Upper lobe of left lung (tissue), 6 donors: ENCODE data around the gene MON2. TPM values are rescaled to one million over a fixed set of nuclear protein-coding genes. Genes with fewer than 3 reads are reported as not detected.

Experiments used
- ATAC-seq, 2 donors: fragments of 200-7000 bp; cut with Tn5 transposase; one replicate each; pipeline ENCODE4 v1.9.1; 2022; ENCODE audit warnings: mild to moderate bottlenecking in 2 of 2, moderate library complexity in 2 of 2; ENCODE audit not compliant: low FRiP score in 2 of 2
- DNase-seq, 2 donors: peaks; one replicate each; pipeline ENCODE4 v3.0.0-alpha.2; 2019 to 2020
- H3K27ac ChIP-seq, 4 donors: fragments of 200-600 bp; sonication (generic); one replicate each; pipeline ENCODE4 v1.5.1; 2016 to 2019
- H3K27me3 ChIP-seq, 4 donors: fragments of 200-600 bp; sonication (generic); one replicate each; pipeline ENCODE4 v1.5.1; 2017 to 2019
- H3K36me3 ChIP-seq, 4 donors: fragments of 200-600 bp; sonication (generic); one replicate each; pipeline ENCODE4 v1.5.1; 2016 to 2019
- H3K4me1 ChIP-seq, 4 donors: fragments of 200-600 bp; sonication (generic); one replicate each; pipeline ENCODE4 v1.5.1; 2018 to 2019
- H3K4me3 ChIP-seq, 4 donors: fragments of 200-600 bp; sonication (generic); one replicate each; pipeline ENCODE4 v1.5.1; 2017 to 2019; ENCODE audit warnings: mild to moderate bottlenecking in 2 of 4, moderate library complexity in 1 of 4
- H3K9me3 ChIP-seq, 4 donors: fragments of 200-600 bp; sonication (generic); one replicate each; pipeline ENCODE4 v1.5.1; 2018 to 2019
- EP300 ChIP-seq, 4 donors: sonication (generic); formaldehyde crosslinking; IDR thresholded peaks; one replicate each; pipeline ENCODE4 v1.5.1; 2017; ENCODE audit warnings: antibody characterized with exemption in 4 of 4, control low read depth in 2 of 4
- POLR2A ChIP-seq, 4 donors: fragments of 450-650 bp; IDR thresholded peaks; one replicate each; pipeline ENCODE4 v1.5.1; 2016 to 2017; ENCODE audit warnings: antibody characterized with exemption in 4 of 4, mild to moderate bottlenecking in 2 of 4
- POLR2AphosphoS5 ChIP-seq, 2 donors: sonication (generic); formaldehyde crosslinking; IDR thresholded peaks; one replicate each; pipeline ENCODE4 v1.5.1; 2017; ENCODE audit warnings: antibody characterized with exemption in 2 of 2
- WGBS, 2 donors: methylation state at CpG; one replicate each; pipeline ENCODE4 v1.1.5; 2017 to 2018; 5-methylcytosine and 5-hydroxymethylcytosine counted together
- total RNA-seq, 6 donors: library from RNA; depleted of rRNA in 4 of 6; stranded (reverse); fragments of >200 nt in 4 of 6; gene quantifications; one replicate each; pipeline versions ENCODE4 v1.1.0 to v1.2.1, GENCODE V29; 2016 to 2021
- TF ChIP-seq, protein P1 (sequence below), 6 experiments: fragments of 450-650 bp in 4 of 6; fragments of 200-600 bp in 2 of 6; sonication (generic) in 2 of 6; IDR thresholded peaks; one replicate each; pipeline ENCODE4 v1.5.1; 2016 to 2019; ENCODE audit warnings: antibody characterized with exemption in 6 of 6
- donor health status: DM: no; HTN: no; CAD: no; lungs with moderate emphysema.
- donor health status: DM: no; HTN: yes; CAD: no; lungs with severe emphysema.

Gene MON2
- total RNA-seq, 6 donors from 2014 or later = 43.5 to 129 (median 64.2) TPM

DNA sequence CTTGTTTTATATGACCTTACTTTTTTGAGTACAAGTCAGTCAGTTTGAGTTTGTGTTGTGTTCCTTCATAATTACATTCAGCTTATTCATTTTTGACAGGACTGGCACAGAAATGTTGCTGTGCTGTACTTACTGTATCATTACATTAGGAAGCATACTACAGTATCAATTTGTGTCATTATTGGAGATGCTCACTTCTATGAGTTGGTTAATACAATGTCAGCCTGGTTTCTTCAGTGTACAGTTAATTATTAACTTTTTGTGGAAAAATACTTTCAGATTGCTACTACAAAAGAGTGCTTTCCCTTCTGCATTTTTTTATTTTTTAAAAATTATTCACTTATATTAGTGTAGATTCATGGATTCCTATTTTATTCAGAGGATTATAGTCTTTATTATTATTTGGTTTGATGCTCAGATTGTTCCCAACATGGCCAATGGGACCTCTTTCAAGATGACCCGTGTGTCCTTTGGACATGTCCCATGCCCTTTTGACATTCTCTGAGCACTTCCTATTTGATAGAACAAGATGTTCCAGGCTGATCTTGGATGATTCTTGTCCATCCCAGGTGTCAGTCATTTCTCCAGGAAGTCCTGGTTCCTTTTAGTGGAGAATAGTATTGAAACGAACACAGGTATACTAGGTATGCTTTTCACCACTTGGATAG, 66.6 kb downstream of the MON2 start:
- Histone ChIP-seq H3K4me3 (no peak overlapping the region), H3K36me3 (peaks cover 4 to 52% (median 13%) of the 10 kb centered on the region in 4 donors), H3K9me3 (no peaks in the 10 kb centered on the region), H3K4me1 (no peaks in the 10 kb centered on the region), H3K27ac (no peak overlapping the region), H3K27me3 (no peaks in the 10 kb centered on the region)
- DNase-seq = no peak
- 84 to 86% methylated on average over 2 of the region's 2 CpGs for WGBS, 2 donors
- TF ChIP-seq, protein P1, sequence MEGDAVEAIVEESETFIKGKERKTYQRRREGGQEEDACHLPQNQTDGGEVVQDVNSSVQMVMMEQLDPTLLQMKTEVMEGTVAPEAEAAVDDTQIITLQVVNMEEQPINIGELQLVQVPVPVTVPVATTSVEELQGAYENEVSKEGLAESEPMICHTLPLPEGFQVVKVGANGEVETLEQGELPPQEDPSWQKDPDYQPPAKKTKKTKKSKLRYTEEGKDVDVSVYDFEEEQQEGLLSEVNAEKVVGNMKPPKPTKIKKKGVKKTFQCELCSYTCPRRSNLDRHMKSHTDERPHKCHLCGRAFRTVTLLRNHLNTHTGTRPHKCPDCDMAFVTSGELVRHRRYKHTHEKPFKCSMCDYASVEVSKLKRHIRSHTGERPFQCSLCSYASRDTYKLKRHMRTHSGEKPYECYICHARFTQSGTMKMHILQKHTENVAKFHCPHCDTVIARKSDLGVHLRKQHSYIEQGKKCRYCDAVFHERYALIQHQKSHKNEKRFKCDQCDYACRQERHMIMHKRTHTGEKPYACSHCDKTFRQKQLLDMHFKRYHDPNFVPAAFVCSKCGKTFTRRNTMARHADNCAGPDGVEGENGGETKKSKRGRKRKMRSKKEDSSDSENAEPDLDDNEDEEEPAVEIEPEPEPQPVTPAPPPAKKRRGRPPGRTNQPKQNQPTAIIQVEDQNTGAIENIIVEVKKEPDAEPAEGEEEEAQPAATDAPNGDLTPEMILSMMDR (IDR thresholded peaks at IDR 0.05) = no peak
- no peak for TF ChIP-seq POLR2AphosphoS5 (IDR thresholded peaks at IDR 0.05)
- no peak for TF ChIP-seq POLR2A (IDR thresholded peaks at IDR 0.05)
- TF ChIP-seq EP300 (IDR thresholded peaks at IDR 0.05) = no peak
- ATAC-seq = no peak

GRCh38 chr12:62533755-62534107, 67.1 kb downstream of the MON2 start:
- Histone ChIP-seq H3K27me3 (no peaks in the 10 kb centered on the region), H3K27ac (no peak overlapping the region), H3K36me3 (peaks cover 4 to 56% (median 13%) of the 10 kb centered on the region in 4 donors), H3K4me3 (no peak overlapping the region), H3K9me3 (no peaks in the 10 kb centered on the region), H3K4me1 (no peaks in the 10 kb centered on the region)
- no peak for DNase-seq
- 87 to 91% methylated on average over 2 of the region's 2 CpGs for WGBS, 2 donors
- no peak for TF ChIP-seq POLR2AphosphoS5 (IDR thresholded peaks at IDR 0.05)
- TF ChIP-seq, protein P1 (IDR thresholded peaks at IDR 0.05) = no peak
- TF ChIP-seq POLR2A (IDR thresholded peaks at IDR 0.05) = no peak
- TF ChIP-seq EP300 (IDR thresholded peaks at IDR 0.05) = no peak
- ATAC-seq = no peak

DNA sequence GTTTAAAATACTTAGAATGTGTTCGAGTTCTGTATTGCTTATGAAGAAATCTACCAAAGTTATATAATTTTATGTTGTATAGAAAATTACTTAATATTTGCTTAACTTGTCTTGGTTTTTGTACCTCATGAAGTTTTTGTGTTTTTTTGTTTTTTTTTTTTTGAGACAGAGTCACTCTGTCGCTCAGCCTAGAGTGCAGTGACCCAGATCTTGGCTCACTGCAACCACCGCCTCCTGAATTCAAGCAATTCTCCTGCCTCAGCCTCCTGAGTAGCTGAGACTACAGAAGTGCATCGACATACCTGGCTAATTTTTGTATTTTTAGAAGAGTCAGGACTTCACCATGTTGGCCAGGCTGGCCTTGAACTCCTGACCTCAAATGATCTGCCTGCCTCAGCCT, 69.9 kb downstream of the MON2 start:
- ATAC-seq (no peak), DNase-seq (no peak)
- Histone ChIP-seq H3K9me3 (no peaks in the 10 kb centered on the region), H3K36me3 (peaks cover 4 to 69% (median 15%) of the 10 kb centered on the region in 4 donors), H3K27ac (no peak overlapping the region), H3K4me3 (no peak overlapping the region), H3K4me1 (no peaks in the 10 kb centered on the region), H3K27me3 (no peaks in the 10 kb centered on the region)
- WGBS, 2 donors = 84 to 97% methylated on average over 4 of the region's 4 CpGs
- TF ChIP-seq, protein P1 (IDR thresholded peaks at IDR 0.05) = no peak
- no peak for TF ChIP-seq POLR2AphosphoS5 (IDR thresholded peaks at IDR 0.05)
- no peak for TF ChIP-seq EP300 (IDR thresholded peaks at IDR 0.05)
- TF ChIP-seq POLR2A (IDR thresholded peaks at IDR 0.05) = no peak

DNA sequence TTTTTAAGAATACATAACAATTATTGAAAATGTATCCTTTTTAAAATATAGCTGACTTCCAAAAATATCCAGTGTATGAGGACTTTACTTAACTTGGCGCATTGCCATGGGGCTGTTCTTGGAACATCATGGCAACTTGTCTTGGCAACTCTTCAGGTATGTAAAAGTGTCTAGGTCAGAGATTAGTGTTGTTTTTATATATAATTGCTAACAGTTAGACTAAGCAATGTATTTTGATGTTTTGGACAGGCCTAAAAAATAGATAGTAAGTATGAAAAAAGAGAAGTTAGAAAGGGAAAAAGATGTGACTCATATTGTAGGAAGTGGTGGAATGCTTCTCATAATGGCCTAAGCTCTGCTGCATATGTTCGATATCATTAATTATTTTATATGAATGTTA, 70.9 kb downstream of the MON2 start:
- Histone ChIP-seq H3K4me1 (no peaks in the 10 kb centered on the region), H3K9me3 (no peaks in the 10 kb centered on the region), H3K27me3 (no peaks in the 10 kb centered on the region), H3K27ac (no peak overlapping the region), H3K4me3 (no peak overlapping the region), H3K36me3 (peaks cover 4 to 69% (median 15%) of the 10 kb centered on the region in 4 donors)
- TF ChIP-seq POLR2AphosphoS5 (IDR thresholded peaks at IDR 0.05) = no peak
- no peak for TF ChIP-seq EP300 (IDR thresholded peaks at IDR 0.05)
- TF ChIP-seq POLR2A (IDR thresholded peaks at IDR 0.05) = no peak
- TF ChIP-seq, protein P1 (IDR thresholded peaks at IDR 0.05) = no peak
- no peak for ATAC-seq
- 83 to 86% methylated on average over 2 of the region's 2 CpGs for WGBS, 2 donors
- DNase-seq = no peak

DNA sequence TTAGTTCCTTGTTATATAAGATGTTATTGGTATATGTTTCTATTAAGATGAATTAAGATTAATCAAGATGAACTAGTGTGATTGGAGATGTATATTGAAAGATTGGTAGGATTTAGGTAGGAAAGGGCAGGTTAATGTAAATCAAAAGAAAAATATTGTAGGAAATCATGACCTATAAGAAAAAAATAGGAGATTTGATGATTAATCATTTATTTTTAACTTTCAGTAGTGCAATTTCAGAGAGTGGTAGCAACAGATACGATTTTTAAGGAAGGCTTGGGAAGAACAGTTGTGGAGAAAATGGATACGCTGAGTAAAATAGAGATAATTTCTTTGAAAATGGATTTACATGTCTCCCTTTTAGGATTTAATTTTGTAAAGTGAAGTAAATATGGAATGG, 73.7 kb downstream of the MON2 start:
- no peaks in the 10 kb centered on the region for H3K4me1 ChIP-seq
- H3K27ac ChIP-seq = no peak overlapping the region
- ATAC-seq (no peak), DNase-seq (no peak)
- peaks cover 3 to 77% (median 19%) of the 10 kb centered on the region in 4 donors for H3K36me3 ChIP-seq
- WGBS, 2 donors = 69 to 97% methylated on average over 2 of the region's 2 CpGs
- no peaks in the 10 kb centered on the region for H3K9me3 ChIP-seq
- H3K27me3 ChIP-seq = no peaks in the 10 kb centered on the region
- TF ChIP-seq POLR2A (IDR thresholded peaks at IDR 0.05) = no peak
- TF ChIP-seq, protein P1 (IDR thresholded peaks at IDR 0.05) = no peak
- TF ChIP-seq POLR2AphosphoS5 (IDR thresholded peaks at IDR 0.05) = no peak
- no peak overlapping the region for H3K4me3 ChIP-seq
